Hippocampal formation (tissue), 2 donors: Measurements from ENCODE around the gene FOXB1.

Experiments used
- DNase-seq, 2 donors: peaks; one replicate each; lab custom pipeline; 2025; lab: John Stamatoyannopoulos, UW

FOXB1 gene

DNA sequence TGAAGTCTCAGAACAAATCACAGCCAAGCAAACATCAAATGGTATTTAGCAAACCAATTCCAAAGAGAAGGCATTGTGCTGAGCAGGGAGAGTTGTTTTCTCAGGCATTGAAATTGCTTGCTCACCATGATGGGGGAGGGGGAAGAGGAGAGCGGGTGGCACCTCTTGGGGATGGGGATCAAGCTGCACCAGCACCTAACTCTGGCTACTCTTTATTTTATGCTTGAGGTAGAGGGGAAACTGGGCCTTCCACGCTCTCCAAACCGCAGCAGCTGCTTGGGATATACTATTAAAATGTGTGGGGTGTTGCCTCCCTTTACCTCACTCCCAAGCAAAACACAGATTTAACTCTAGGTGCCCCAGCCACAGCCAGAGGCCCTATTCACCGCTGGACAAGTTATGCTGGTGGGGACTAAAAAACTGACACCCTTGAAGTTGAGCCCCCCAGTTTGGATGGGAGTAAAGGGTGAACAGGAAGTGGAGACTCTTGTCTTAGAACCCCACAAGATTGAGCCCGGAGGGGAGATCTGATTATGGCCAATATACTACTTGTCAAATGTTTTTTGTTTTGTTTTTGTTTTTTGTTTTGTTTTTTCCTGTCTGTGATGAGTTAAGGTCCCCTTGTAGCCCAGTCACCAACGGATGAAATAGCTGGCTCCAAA is 5.0 kb upstream of the FOXB1 start:
- no peak for DNase-seq

DNA sequence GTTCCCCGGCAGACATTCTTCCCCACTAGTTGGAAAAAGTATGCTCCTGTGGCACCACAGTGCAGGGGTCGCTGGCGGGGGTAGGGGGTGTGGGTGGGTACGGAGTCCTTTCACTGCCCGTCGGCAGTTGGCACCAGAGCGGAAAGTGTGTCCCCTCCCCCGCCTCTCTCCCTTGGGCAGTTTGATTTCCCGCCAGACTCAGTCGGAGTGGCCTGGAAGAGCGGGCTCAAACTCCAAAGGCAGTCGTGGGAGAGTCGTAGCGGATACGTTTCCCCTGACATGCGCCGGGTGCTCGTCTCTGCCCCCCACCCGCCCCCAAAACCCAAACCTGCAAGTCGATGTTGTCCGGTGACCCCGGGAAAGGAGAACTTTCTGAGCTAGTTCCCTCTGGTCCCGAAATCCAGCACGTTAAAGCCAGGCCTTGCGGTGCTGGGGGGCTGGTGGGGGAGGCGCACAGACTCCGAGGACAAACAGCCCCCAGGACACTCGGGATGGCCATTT is 4.4 kb upstream of the FOXB1 start:
- no peak for DNase-seq

DNA sequence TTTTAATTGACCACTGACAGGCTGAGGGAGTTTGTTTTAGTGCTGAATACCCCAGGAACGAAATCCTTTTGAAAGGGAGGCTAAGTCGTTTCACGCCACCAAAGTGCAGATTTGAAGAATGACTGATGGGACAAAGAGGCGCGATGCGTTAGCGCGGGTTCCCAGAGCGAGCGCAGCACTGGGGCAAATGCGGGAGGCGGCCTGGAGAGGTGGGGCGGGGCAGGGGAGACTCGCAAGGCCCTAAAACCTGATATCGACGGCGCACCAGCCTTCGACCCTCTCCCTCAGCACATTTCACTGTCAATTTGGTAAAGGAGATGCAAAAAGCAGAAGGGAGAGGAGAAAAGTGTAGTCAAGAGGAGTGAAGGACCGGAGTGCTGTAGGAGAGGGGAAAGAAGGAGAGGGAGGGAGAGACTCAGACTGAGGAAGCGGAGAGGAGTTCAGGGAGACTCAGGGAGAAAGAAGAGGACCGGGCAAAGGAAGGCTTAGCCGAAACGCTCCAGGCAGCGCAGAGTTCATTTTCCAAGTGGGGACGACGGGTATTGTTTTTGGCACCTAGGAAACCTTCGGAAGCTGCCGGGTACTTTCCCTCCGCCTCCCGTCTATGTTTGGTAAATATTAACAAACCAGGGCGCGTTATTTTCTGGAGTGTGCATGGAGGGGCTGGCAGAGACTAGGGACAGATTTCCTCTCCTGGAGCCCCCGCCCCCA is 3.8 kb upstream of the FOXB1 start:
- no peak for DNase-seq

DNA sequence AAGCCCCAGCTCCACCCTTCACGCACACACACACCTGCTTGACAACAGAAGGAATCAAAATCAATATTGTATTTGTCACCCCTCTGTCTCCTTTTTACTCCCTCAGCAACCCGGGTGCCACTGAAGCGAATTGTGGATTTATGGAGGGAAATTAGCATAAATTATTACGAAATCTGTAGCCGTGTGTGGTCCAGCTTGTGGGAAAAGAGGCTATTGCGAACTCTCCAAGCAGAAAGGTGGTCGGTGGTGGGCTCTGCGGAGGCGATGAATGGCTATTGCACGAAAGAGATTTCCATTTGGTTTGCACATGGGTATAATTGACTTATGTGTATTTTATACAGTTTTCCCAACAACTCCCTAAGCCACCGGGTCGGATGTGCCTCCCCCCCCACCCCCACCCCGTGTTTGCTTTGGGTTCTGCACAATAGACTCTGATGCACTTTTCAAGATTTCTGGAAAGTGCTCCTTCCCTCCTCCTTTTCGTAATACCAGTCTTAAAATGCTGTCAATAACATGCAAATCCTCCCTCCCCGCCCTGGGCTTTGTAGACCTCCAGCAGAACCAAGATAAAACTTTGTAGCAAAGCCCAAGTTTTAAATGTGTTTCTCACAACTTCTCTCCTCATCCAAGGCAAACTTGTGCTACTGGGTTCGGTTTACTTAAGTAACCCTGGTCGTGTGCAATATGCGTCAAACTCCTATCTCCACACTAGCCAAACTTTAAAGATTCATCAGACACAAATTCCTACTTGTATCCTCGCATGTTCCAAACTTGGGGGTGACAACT is 3.1 kb upstream of the FOXB1 start:
- DNase-seq: no peak

DNA sequence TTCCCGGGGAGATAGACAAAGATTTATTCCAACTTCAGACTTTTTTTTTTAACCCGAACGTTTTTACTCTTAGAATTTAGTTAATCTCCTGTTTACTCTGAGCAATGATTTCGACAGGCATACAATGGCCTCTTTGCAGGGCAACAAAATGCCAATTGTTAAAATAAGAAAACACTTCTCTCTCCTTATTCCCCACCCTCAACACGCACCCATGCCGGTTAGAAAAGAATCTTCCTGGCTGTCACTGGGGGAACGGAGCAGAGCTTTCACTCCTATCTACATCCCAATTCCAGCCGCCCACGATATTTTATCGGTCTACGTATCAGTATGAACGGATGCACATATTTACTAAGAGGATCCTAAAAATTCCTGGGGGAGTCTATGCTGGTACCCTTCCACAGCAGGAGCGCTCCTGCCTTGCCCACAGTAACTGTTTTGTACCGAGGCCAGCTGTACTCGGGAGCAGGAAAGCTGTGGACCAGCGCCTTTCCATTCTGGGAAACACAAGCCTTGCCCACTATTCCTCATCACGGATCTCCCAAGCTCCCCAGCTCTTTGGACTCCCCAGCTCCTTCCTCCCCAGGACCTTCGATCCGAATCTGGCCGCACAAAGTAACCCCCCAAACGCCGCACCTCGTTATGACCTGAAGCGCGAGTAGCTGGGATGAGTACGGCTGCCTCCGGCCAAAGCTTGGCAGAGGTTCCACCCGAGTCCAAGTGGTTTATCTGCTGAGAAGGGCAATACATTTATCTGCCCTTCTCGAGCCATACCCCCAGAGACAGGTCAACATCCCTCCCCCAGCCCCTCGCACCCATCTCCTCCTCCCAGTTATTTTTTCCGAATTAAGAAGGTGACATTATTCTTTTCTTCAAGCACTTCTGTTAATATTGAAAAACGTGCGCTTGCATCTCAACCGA is 2.2 kb upstream of the FOXB1 start:
- DNase-seq: no peak

DNA sequence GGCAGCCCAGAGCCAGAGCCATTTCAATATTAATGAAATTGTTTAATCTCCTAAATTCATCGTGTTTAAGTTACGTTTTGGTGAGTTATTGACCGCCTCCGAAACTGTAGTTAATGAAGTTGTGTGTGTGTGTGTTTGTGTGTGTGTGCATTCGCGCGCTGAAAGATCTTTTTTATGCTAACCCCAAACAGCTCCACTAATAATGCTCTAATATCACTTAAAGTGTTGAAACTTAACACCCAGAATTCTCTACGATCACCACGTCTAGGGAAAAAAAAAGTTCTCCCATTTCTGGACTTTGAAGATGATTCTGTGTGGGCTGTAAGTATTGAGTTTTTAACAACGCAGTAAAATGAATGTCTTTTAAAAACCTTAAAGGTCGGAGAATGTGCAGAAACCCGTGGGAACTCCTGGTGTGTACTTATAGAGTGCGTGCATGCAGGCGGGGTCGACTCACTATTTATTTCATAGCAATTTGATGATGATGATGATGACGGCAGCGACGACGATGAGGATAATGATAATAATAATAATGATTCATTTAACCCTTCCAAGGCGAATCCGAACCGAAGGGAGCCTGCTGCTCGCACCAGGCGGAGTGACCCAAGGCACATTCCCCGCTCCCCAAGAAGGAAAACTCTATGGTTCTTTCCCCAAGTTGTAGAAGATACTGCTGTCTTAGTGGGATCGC is 1.4 kb upstream of the FOXB1 start:
- no peak for DNase-seq

DNA sequence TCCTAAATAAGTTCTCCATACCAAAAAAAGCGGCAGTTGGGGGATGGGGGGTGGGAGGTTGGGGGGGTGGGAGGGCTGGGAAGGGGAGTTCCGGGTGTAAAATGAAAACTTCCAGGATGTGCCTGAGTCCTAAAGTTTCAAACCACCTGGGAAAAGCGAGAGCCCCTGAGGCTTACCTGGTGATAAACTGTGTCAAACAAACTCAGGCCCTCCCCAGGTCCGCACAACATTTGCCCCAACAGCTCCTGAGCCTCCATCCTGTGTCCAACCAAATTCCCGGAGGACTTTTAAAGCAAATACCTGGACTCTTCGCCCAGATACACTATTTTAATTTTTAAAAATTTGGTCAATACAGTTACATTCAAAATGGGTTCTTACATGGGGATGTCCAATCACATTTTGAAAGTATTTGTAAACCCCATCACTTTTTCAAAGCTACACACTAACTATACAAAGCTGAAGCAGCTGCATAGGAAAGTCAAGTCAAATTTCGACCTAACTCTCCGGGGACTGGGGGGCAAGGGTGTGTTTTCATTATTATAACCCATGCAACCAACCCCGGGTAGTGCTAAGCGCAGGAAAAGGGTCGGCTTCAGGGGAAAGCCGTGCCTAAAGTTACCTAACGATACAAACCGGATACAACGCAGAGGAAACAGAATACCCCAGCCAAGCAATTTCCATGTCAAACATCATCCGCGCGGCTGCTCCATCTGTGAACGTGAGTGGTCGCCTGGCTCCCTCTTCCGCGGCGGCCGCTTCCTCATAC is 685 bp upstream of the FOXB1 start:
- no peak for DNase-seq

DNA sequence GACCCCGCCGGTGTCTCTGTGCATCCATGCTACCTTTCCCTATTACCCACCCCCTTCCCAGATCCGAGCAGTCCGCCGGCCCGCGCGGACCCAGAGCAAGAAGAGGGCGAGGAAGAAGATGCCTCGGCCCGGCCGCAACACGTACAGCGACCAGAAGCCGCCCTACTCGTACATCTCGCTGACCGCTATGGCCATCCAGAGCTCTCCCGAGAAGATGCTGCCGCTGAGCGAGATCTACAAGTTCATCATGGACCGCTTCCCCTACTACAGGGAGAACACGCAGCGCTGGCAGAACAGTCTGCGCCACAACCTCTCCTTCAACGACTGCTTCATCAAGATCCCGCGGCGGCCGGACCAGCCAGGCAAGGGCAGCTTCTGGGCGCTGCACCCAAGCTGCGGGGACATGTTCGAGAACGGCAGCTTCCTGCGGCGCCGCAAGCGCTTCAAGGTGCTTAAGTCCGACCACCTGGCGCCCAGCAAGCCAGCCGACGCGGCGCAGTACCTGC is 788 bp downstream of the FOXB1 start:
- no peak for DNase-seq

DNA sequence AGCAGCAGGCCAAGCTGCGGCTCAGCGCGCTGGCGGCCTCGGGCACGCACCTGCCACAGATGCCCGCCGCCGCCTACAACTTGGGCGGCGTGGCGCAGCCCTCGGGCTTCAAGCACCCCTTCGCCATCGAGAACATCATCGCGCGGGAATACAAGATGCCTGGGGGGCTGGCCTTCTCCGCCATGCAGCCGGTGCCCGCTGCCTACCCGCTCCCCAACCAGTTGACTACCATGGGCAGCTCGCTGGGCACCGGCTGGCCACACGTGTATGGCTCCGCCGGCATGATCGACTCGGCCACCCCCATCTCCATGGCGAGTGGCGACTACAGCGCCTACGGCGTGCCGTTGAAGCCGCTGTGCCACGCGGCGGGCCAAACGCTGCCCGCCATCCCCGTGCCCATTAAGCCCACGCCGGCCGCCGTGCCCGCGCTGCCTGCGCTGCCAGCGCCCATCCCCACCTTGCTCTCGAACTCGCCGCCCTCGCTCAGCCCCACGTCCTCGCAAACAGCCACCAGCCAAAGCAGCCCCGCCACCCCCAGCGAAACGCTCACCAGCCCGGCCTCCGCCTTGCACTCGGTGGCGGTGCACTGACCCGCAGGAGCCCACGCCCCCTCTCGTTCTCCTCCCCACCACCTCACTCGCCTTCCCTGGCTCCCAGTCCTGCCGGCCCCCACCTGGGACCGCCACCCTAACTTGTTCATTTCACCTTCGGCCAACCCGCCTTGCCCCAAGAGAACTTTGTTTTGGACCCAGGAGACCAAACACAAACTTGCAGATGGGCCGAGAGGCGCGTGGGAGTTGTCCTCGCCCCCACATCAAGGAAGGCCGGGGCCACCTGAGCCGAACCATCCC is 1.5 kb downstream of the FOXB1 start:
- no peak for DNase-seq

DNA sequence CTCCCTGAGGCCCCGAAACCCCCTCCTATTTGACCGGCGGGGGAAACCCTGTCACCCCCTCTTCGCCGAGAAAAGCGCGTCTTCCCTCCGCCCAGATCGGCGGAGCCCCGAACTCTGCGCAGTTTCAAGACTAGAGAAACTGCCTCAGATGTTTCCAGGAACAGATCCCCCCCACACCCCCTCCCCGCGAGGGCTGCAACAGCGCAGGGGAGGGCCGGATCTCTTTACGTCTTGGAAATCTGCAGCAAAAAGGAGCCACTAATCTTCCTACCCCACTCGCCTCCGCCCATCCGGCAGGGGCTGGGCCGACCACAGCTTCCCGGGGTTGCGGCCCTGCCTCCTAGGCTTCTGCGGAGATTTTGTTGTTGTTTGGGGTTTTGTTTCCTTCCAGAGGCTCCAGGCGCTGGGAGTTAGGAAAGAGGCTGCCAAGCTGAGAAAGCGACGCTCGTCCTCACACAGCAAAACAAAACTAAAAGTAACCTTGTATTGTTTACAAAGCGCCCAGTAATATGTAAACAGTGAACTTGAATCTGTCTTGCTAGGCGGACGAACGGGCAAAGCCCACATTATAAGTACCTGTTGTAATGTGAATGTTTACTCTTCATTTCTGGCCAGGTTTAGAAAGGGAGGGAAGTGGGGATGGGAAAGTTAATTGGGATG is 2.2 kb downstream of the FOXB1 start:
- DNase-seq: no peak

DNA sequence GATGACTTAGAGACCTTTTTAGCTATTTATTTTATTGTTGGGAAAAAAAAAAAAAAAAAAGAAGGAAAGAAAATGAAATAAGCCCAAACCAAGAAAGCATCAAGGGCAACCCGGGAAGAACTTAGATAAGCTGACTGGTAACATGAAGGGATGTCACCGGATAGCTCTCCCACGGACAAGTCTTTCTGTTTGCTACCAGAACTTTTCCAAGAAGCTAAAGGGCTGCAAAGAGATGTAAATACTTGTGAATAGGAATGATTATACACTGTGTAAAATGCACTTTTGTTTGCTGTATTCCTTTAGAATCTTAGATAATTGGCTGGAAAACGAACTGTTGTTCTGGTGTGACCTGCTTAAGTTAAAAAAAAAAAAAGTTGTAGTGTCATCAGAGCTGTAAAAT is 2.8 kb downstream of the FOXB1 start:
- no peak for DNase-seq

DNA sequence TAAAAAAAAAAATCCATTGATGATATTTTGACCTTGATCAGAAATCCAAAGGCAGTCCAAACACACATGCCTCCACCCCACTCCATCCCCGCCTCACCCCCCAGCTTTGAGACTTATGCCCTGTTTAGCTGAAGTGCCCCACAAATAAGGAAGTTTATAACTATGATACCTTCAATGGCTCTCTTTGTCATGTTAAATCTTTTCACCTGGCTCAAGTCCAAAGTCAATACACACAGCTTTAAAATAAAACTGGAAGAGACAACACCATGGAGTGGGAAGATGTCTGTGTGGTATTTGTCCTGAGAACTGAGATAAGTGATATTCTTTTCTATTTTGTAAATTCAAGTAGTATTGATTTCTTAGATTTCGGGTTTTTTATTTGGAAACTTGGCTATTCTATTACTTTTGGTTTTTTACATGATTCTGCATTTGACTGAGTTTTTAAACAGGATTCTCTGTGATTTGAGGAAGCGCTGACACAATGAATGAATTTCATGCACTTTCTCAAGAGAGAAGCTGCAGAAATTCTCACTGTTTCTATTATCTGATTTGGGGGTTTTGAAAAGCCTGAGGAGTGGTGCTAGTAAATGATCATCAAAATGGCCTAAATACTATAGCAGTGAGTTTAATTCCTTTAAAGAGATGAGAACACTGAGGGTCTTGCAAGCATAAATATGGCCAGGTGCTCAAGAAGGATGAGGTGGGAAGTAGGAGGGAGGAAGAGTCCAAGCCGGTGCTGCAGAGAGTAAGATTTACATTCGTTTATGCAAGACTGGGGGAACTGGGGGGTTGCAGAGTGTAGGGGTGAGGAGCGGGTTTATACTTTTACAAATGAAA is 5.2 kb downstream of the FOXB1 start:
- DNase-seq: no peak

DNA sequence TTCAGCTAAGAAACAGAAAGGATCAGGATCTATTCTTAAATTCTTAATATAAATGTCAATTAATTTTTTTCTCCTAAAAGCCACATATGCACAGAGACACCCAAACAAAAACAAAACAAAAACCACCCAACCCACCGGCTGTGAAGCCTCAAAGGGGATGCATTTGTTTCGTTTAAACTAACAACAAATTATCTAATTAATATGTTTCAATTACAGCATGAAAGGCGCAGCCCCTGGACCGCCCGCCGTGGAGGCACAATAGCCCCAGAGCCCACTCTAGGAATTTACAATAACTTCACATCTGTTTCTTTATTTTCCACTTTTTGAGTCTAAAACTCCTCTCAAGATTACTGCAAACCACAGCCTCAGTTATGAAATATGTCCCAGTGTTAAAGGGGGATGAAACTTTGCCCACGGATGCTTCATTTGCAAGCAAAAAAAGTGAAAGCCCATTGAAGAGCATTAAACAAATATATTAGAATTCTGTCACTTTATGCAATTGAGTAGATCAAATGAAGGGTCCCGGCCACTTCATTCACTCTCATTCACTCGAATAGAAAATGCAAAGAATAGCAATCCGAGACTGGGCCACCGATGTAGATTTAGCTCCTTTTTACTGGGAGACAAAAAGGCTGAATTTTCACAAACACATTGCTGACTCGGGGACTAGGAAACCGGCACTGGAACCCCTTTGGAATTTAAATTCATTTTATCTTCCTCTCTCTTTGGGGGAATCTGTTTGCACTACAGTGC is 6.0 kb downstream of the FOXB1 start:
- DNase-seq: no peak

DNA sequence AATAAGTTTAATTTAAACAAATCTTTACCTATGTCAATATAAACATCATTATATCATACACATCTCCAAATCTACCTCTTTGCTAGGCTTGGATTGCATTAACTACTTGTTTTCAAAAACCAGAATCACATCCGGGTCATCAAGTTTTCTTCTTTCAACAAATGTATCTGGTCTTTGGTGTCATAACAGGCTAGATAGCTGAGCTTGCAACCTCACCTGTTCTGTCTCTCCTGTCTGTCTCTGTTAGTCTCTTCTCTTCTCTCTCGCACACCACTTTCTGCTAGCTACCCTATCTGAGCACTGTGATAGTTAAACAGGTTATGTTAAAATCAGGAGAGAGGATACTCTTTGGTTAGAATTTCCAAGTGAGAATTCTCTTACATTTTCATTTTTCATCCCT is 6.7 kb downstream of the FOXB1 start:
- no peak for DNase-seq

DNA sequence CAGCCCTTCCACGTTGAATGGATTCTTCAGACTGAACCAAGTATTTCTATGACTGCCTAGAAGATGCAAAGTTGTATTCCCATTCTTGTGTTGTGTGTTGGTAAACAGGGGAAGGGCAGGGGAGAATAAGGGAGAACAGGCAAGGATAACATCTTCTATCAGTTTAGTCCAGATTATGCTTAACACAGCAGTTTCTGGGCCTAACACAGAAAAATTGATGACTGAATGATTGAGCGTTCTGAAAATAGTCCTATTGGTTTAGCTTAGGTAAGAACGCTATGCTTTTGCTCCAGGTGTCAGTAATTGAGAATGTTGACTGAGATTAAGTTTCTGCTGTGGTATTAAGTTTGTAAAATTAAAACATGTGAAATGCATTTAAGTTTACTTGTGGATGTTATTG is 8.6 kb downstream of the FOXB1 start:
- DNase-seq: no peak

DNA sequence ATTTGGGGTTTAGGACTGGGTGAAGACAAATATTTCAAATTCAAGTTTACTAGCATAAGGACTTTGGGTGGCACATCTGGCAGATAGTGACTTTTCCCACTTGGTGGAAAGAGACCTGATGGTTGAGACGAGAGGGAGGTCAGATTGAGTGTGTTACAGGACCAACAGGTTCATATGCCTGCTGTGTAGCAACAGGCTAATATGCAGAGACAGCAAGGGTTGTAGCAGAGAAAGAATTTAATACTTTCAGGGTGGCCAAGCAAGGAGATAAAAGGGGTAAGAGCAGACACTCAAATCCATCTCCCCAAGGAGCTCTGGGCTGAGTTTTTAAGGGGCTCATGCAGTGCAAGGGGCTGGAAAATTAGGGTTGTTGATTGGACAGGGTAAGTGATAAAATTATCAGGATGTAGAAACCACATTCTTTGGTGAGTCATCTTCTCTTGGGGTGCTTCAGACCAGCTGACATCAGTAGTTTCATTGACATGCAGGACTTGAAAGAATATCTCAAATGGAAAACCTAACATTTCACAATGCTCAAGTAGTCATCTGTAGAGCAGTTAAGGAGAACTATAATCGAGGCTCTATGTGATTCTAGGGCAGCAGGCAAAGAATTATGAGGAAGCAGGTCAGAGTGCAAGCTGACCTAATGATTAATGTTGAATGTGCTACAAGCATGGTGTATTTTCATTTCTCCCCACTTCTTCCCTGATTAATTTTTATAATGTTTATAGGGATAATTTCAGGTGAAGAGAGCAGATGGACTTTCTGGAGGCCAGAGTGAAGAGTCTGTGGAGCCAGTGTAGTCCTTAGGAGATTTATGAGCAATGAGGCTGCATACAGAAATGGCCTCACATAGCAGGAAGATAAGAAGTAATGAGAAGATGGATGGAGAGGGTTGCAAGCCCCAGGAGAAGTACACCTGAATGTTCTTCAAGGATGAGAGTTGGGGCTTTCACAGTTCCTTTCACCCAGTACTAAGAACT is 13.7 kb downstream of the FOXB1 start:
- DNase-seq: no peak
